Body of pancreas (tissue), 4 donors: ENCODE data around the gene NEDD9.

Experiments used
- CTCF ChIP-seq, 7 experiments: fragments of 450-650 bp in 4 of 7; fragments of 200-600 bp in 3 of 7; sonication (generic) in 3 of 7; IDR thresholded peaks; one replicate each; pipeline ENCODE4 v1.5.1; 2016 to 2019; ENCODE audit warnings: antibody characterized with exemption in 7 of 7
- POLR2A ChIP-seq, 3 donors: fragments of 450-650 bp; IDR thresholded peaks; one replicate each; pipeline ENCODE4 v1.6.1; 2016; ENCODE audit warnings: antibody characterized with exemption in 3 of 3, mild to moderate bottlenecking in 2 of 3

GRCh38 chr6:11275598-11275997, 43.1 kb upstream of the NEDD9 start:
- TF ChIP-seq CTCF (IDR thresholded peaks at IDR 0.05) (no peak), POLR2A (IDR thresholded peaks at IDR 0.05) (no peak)
